HEK293T (cell line): ENCODE results near the gene C1QTNF3.
A peak's percentile ranks its signal among the peaks of the same experiment; 100 is the strongest.

Experiments
- CTCF ChIA-PET: fragments of 350-600 bp; formaldehyde crosslinking; extraction: SDS; loops from one replicate; lab custom pipeline; 2021; ENCODE audit warnings: antibody characterized with exemption, inconsistent platforms; lab: Yijun Ruan, JAX
- POLR2A ChIA-PET: fragments of 350-600 bp; formaldehyde crosslinking; extraction: SDS; loops from one replicate; lab custom pipeline; 2020; ENCODE audit warnings: antibody characterized with exemption, inconsistent platforms; lab: Yijun Ruan, JAX
- DNase-seq: peaks from one replicate; pipeline ENCODE4 v3.0.0; 2012; ENCODE audit warnings: mixed read lengths; ENCODE audit errors: extremely low spot score
- ARNT ChIP-seq: fragments of 450-650 bp; IDR thresholded peaks from 2 replicates; pipeline ENCODE4 v1.6.1; 2017; ENCODE audit warnings: mild to moderate bottlenecking
- BHLHE40 ChIP-seq: fragments of 450-650 bp; IDR thresholded peaks from 2 replicates; pipeline ENCODE4 v1.6.1; 2016; ENCODE audit warnings: mild to moderate bottlenecking, moderate library complexity, borderline replicate concordance
- CTBP1 ChIP-seq: fragments of 450-650 bp; IDR thresholded peaks from 2 replicates; pipeline ENCODE4 v1.6.1; 2016; ENCODE audit warnings: borderline replicate concordance
- ELF4 ChIP-seq: fragments of 450-650 bp; IDR thresholded peaks from 2 replicates; pipeline ENCODE4 v1.6.1; 2017; ENCODE audit warnings: antibody characterized with exemption
- FOXA1 ChIP-seq: fragments of 450-650 bp; IDR thresholded peaks from 2 replicates; pipeline ENCODE4 v1.6.1; 2016; ENCODE audit warnings: mild to moderate bottlenecking
- FOXK2 ChIP-seq: fragments of 450-650 bp; IDR thresholded peaks from 2 replicates; pipeline ENCODE4 v1.6.1; 2016; ENCODE audit warnings: mild to moderate bottlenecking
- FOXM1 ChIP-seq: fragments of 450-650 bp; IDR thresholded peaks from 2 replicates; pipeline ENCODE4 v1.6.1; 2017; ENCODE audit warnings: mild to moderate bottlenecking, borderline replicate concordance
- HDGF ChIP-seq: fragments of 450-650 bp; IDR thresholded peaks from 2 replicates; pipeline ENCODE4 v1.6.1; 2017; ENCODE audit warnings: antibody characterized with exemption, borderline replicate concordance
- L3MBTL2 ChIP-seq: fragments of 450-650 bp; conservative IDR thresholded peaks from 2 replicates; pipeline ENCODE4 v1.6.1; 2016; ENCODE audit warnings: mild to moderate bottlenecking
- LEF1 ChIP-seq: fragments of 450-650 bp; IDR thresholded peaks from 2 replicates; pipeline ENCODE4 v1.6.1; 2017; ENCODE audit warnings: mild to moderate bottlenecking, borderline replicate concordance
- NFRKB ChIP-seq: fragments of 450-650 bp; IDR thresholded peaks from 2 replicates; pipeline ENCODE4 v1.6.1; 2016; ENCODE audit warnings: mild to moderate bottlenecking, moderate library complexity
- SP1 ChIP-seq: fragments of 450-650 bp; IDR thresholded peaks from 2 replicates; pipeline ENCODE4 v1.6.1; 2017
- SUZ12 ChIP-seq: fragments of 450-650 bp; IDR thresholded peaks from 2 replicates; pipeline ENCODE4 v1.6.1; 2016; ENCODE audit warnings: mild to moderate bottlenecking
- TARDBP ChIP-seq: fragments of 450-650 bp; IDR thresholded peaks from 2 replicates; pipeline ENCODE4 v1.6.1; 2016
- ZNF384 ChIP-seq: fragments of 450-650 bp; IDR thresholded peaks from 2 replicates; pipeline ENCODE4 v1.6.1; 2016
- TF ChIP-seq, protein P1 (sequence below): fragments of 450-650 bp; IDR thresholded peaks from 2 replicates; pipeline ENCODE4 v1.6.1; 2016

C1QTNF3 gene

DNA sequence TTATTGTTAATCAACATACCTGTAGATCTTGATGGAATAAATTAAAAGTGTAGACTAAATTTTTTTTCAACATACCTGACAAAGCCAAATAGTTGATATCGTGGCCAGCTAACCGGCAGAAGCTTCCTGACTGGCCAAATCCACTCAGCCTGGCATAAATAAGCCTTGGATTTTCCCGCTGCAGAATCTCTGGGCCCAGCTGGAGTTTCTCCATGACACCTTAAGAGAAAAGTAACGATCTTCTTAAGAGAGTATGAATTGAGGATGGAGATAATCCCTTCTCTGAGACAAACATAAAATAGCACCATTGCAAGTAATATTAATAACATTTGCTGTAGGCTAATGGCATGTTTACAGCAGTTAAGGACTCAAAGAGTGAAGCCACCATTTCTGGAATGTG, 37.3 kb downstream of the C1QTNF3 start:
- ChIA-PET CTCF (no interaction called here), POLR2A (no interaction called here)
- no peak for DNase-seq
- TF ChIP-seq SP1 (no peak), ZNF384 (no peak), SUZ12 (no peak), NFRKB (no peak), BHLHE40 (no peak), FOXK2 (no peak), LEF1 (no peak), FOXM1 (no peak), HDGF (no peak)
- TF ChIP-seq, protein P1, sequence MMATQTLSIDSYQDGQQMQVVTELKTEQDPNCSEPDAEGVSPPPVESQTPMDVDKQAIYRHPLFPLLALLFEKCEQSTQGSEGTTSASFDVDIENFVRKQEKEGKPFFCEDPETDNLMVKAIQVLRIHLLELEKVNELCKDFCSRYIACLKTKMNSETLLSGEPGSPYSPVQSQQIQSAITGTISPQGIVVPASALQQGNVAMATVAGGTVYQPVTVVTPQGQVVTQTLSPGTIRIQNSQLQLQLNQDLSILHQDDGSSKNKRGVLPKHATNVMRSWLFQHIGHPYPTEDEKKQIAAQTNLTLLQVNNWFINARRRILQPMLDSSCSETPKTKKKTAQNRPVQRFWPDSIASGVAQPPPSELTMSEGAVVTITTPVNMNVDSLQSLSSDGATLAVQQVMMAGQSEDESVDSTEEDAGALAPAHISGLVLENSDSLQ: no peak

DNA sequence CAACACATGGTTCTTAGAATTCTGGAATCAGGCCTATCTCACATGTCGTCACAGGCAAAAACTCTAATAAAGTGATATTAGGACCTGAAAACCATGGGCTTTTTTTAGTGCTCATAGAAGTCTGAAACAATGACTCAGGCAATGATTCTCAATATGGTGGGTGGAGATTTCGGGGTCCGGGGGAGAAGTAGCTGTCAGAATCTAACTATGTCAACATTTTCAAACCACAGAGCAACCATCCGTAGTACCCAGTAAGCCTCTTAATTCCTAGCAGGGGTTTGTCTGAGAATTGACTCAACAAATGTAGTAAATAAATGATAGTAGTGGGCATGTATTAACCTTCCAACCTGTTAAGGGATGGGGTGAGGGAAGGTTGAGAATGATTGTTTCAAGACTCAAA, 37.8 kb downstream of the C1QTNF3 start:
- TF ChIP-seq NFRKB (no peak), L3MBTL2 (no peak), HDGF (no peak), LEF1 (no peak), TARDBP (no peak), FOXA1 (no peak), FOXK2 (no peak), ZNF384 (no peak), BHLHE40 (no peak), SP1 (no peak), ARNT (no peak), ELF4 (no peak), CTBP1 (no peak), FOXM1 (no peak), SUZ12 (no peak)
- TF ChIP-seq, protein P1: no peak
- DNase-seq: no peak
- ChIA-PET CTCF (no interaction called here), POLR2A (no interaction called here)

DNA sequence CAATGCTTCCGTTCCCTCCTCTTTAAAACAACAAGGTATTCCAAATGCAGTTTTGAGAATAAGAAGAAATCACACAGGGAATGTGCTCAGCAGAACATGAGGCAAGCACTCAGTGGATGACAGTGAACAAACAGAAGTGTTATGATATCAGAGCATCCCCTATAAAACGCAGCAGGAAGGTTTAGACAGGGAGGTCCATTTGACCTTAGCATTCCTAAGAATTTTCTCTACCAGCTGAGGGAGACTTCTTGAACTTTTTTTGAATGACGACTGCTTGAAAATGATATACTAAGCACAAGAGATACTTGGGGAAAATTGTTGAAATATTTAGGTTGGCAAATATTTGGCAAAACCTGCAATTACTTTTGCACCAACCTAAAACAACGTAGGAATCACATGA, 39.1 kb downstream of the C1QTNF3 start:
- no peak for DNase-seq
- CTCF ChIA-PET: no interaction called here
- POLR2A ChIA-PET: no interaction called here

DNA sequence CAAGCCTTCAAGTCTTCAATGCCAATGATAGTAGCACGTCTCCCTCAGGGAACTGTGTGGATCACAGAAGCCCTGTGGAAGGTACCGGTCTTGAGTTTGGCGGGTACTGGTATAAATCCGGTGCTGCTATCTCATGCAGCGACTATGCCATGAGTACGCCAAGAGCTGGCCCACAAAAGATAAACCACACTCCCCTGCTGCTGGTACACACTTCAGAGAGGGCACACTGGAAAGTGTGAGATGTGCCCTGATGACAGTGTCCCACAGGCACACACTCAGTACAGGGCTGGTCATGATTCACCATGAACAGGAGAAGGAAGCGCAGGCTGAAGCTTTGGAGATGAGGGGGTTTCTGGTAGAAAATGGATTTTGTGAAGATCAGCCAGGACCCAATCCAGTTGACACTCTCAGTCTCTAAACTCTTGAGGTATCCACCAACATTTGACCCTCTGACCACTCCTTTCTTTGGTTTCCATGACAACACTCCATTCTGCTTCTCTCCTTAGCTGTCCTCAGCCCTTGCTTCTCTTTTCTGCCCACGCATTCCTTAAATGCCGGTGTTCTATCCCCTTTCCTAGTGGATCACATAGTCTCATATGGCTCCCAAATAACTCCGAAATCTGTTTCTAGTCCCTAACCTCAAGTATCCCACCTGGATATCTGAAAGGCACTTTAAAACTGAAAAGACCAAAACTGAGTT, 40.2 kb downstream of the C1QTNF3 start:
- ChIA-PET CTCF (interaction anchor here (0.6 kb wide), 1 partner anchor 20 kb away, joined by 3 read pairs; no protein-coding TSS in a partner anchor), POLR2A (no interaction called here)
- no peak for DNase-seq
- no peak for TF ChIP-seq FOXK2
- TF ChIP-seq TARDBP: no peak
- no peak for TF ChIP-seq ZNF384
- no peak for TF ChIP-seq L3MBTL2
- no peak for TF ChIP-seq ARNT

More for the DNA sequence above, 39.1 kb downstream of the C1QTNF3 start:
- TF ChIP-seq ZNF384 (no peak), FOXK2 (no peak), NFRKB (no peak), ARNT (no peak), FOXA1 (no peak), CTBP1 (no peak), TARDBP (no peak), BHLHE40 (no peak), L3MBTL2 (no peak), SP1 (no peak), LEF1 (no peak)
- TF ChIP-seq, protein P1: no peak

DNA sequence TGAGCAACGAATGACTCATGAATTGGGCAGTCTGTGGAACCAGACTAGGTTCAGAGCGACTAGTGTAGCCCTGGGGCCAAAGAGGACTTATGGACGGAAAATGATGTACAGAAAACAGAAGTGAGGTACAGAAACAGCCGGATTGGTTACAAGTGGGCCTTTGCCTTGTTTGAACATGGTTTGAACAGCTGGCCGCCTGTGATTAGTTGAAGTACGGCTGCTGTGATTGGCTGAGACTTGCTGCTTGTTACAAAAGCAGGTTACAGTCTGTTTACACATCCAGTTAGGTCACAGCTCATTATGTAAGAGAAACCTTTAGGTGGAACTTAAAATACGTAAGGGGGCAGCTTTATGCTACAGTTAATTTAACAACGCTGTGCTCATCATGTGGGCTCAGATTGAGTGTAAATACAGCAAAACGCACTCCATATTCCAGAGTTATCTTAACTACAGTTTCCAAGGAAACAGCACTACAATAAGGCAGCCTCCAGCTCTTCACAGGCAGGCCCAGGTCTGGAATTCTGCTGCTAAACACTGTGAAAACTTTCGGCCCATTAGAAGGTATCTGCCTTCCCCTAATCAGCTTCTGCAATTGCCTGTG, 41.7 kb downstream of the C1QTNF3 start:
- CTCF ChIA-PET: no interaction called here
- no peak for DNase-seq
- POLR2A ChIA-PET: no interaction called here
- 0 out of 2 replicates have a peak, but pooled peaks have one; percentile 19 for TF ChIP-seq FOXM1
- no peak for TF ChIP-seq HDGF

DNA sequence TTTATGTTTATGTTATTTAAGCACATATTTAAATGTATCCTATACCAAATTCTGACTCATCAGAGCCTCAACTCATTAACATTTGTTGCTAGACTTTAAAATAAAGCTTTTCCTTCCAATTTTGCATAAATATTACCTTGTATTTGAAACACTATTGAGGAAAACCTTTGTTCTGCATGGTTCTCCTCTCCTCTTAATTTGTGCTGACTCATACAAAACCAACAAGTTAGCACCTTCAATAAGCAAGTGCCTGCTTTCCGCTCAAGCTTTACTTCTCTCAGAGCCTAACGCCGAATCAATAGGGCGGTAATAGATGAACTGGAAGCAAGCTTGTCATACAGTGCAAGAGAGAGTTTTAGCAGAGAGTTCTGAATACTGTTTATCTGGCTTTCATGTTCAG, 43.0 kb downstream of the C1QTNF3 start:
- CTCF ChIA-PET: no interaction called here
- POLR2A ChIA-PET: interaction anchor here (1.3 kb wide), 1 partner anchor 8 kb away, joined by 6 read pairs; the partner anchor contains the start of gene AMACR
- TF ChIP-seq SP1 (no peak), TARDBP (no peak), NFRKB (no peak), ELF4 (no peak), ARNT (no peak), LEF1 (no peak), FOXK2 (no peak), FOXA1 (no peak)
- DNase-seq: no peak
